Ramos (cell line): ENCODE measurements around the gene GALNTL6.

Source experiments
- in situ Hi-C: fragments of 300-500 bp; cut with MboI; formaldehyde crosslinking; loops from one replicate; pipeline ENCODE4 v1.14.3; 2022; ENCODE audit warnings: low sequenced_read_pairs; ENCODE audit not compliant: unreplicated experiment

Gene GALNTL6

DNA sequence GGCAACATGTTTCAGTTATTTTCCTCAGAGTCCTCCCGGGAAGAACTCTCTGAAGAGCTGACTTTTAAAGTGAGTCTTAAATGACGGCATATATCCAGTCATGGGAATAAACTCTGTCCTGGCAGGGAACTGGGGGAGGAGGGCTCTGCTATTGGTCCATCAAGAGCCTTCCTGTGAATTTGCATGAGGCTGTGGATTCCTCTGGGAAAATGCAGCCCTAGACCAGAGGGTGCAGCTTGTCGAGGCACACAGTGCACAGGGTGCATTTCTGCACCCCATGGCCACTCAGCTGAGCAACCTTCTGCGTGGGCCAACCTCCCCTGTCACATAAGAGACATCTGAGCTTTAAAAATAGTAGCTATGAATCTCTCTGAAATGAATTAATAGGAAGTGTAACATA, 360.0 kb downstream of the GALNTL6 start:
- in situ Hi-C loops, result no loop called here

DNA sequence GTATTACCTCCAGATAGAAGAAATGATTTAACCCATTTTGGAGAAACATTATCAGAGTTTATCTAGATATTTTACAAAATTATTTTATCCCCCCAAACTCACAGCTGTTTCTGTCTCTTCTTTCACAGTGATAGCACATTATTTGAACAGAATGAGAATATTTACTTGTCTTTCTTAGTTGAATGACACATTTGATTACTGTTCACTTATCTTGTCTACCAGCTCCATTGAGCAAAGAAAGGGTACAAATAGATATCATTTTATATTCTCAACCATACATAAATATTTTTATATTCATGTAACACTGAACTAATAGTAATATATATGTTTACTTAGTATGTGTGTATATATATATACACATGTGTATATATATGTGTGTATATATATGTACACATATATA, 364.2 kb downstream of the GALNTL6 start:
- in situ Hi-C loops, result no loop called here

DNA sequence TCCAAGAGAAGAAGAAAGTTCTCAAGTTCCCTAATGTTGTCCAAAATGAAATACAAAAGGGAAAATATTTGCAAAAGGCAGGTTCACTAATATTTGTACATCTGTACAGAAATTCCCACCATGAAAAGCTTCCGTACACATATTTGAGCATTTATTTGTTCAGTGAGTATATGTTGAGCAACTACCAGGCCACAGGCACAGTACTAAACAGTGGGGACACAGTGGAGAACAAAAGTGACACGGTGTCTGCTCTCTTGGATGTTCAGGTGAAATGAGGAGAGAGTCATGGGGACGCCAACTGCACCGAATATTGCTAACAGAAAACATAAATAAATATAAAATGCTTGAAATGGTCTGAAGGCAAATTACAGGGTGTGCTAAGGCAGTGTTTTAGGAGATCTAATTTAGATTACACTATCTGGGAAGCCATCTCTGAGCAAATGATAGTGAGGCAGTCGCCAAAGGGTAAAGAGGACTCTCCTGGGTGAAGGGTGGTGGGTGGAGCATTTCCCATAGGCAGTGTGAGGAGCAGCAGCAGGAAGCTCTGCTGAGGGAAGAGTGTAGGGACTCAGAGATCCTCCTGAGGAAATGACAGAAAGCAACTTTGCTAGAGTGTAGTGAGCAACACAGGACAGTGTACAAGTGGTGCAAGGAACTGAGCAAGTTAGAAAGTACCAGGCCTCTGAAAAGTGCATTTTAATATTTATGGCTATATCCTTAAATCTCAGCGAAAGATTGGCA, 375.2 kb downstream of the GALNTL6 start:
- in situ Hi-C loops, result no loop called here

DNA sequence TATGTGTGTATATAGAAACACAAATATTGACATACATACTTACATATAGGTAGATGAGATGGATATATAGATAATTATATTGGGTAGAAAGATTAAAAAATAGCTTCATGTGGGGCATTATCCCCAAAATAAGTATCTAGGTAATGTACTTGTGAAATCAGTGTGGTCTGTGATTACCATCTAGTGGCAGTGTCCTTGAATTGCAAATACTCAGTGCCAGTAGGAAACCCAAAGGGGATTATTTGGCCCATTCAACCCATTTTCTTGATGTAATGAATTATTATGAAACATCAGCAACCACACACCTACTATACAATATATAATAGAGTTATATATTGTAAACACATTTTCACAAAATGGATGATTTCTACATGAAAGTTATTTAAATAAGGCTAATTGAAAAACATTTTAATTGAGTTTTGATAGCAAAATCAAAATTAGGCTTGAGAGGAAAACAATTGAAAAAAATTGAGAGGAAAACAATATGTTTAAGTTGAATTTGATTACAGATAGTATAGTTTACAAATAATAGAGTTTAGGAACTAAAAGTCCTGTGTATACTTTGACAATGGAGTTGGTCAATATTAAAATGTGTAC, 389.4 kb downstream of the GALNTL6 start:
- in situ Hi-C loops, result no loop called here

DNA sequence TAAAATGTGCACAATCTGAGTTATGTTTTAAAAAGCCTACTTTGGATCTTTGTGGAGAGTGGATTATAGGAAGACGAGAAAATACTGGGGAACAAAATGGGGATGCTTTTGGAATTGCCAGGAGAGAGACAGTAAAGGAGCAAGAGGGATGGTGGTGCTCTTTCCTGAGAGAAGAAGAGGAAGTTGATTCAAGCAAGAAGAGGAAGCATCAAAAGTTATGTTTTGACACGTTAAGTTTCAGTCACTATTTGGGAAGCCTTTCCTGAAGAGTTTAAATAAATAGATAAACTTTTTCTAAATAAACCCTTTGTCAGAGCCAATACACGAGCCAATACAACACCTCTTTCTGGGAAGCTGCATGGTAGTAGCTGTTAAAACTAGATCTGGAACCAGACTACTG, 394.1 kb downstream of the GALNTL6 start:
- in situ Hi-C loops, result no loop called here

DNA sequence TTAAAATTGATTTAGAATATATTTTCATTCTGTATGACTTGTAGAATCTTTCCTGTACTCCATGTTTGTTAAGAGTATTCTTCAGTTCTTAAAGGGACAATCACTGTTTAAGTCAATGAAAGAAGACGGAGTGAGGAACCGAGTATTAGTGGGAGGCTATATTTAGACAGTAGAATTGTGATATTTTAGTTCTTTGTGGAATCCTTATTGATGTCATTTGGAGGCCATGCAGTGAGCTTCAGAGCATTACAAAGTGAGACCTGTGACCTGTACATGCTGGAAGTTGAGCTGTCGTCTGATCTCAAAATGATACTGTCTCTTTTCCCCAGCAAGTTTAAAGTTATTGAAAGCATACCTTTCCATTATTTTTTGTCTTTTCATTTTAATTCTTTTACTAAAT, 394.7 kb downstream of the GALNTL6 start:
- in situ Hi-C loops, result no loop called here

DNA sequence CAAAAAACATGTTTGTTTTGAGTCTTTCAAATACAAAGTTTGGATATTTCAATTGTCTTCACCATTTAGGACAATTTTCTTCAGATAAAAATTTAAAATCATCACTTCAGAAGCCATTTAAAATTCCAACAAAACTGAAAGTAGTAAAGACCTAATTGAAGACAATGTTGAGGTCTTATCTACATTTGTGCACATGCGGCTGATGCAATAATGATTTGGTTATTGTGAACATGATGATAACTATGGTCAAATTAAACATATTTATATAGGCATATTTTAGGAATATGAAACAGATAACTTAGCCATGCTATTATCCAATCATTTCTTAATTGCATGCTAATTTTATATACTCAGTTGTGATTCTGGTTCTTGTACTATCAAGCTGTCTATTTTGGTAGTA, 407.5 kb downstream of the GALNTL6 start:
- in situ Hi-C loops, result no loop called here

DNA sequence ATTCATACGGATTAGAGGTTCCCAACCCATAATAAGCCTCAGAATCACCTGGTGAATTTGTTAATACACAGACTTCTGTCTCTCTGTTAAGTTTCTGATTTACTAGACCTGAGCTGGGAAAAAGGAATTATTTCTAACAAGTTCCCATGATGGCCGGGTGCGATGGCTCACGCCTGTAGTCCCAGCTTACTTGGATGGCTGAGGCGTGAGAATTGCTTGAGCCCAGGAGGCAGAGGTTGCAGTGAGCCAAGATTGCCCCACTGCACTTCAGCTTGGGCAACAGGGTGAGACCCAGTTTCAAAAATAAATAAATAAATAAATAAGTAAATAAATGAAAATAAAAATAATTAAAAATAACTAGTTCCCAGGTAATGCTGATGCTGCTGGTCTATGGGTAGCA, 412.3 kb downstream of the GALNTL6 start:
- in situ Hi-C loops, result no loop called here

DNA sequence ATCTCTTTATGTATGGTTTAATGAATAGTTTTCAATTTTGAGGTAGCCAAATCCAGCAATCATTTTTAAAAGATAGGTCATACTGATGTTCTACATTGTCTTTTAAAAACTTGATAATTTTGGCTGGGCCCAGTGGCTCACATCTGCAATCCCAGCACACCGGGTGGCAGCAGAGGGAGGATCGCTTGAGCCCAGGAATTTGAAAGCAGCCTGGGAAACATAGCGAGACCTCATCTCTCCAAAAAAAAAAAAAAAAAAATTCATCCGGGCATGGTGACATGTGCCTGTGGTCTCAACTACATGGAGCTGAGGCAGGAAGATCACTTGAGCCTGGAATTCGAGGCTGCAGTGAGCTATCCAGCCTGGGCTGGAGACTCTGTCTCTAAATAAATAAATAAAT, 419.8 kb downstream of the GALNTL6 start:
- in situ Hi-C loops, result no loop called here

DNA sequence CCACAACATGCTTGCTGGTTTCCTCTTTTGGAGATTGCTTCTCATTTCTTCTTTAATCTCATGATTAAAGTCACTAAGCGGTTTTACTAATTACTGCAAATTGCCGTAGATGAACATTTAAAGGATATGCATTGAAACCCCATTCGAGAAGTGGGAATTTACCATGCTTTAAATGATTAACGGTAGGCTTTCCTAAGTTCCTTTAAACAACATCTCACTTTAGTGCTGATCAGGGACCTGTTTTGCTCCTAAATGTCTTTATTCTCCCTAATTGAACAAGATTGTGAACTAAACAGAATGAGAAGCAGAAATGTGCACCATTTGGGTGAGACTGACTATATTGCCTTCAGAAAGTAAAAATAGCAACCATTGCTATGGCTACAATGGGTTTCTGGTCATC, 430.3 kb downstream of the GALNTL6 start:
- in situ Hi-C loops, result no loop called here

DNA sequence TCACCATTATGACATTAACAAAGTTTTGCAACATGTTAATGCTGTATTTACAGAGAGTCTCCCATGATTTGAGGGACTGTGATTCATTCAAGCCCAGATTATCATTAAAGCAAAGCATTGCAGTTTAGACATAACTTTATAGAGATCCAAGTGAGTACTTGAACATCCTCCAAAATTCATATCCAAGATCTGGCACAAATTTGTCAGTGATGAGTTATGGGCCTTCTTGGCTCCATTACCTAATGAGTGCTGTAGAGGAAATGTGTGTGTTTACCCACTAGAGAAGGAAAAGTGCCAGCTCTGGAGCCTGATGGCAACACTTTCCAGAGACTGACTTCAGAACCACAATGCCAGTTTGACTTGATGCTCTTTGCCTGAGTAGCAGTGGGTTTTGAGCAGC, 432.3 kb downstream of the GALNTL6 start:
- in situ Hi-C loops, result no loop called here

DNA sequence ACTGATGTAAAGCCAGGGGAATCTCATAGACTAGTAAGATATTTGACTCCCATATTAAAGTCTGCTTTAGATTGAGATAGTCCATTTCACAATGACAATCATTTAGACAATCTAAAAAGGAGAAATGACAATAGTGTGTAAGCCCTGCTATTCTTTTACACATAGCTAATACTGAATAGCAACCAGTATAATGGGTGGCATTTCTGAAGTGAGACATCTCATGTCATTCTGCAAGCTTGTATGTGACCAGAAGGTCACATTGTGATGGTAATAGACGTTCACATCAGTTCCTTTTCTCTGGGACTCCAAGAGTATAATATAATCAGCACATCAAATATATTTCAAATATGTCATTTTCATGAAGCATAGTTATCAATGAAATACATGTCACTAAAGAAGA, 440.2 kb downstream of the GALNTL6 start:
- in situ Hi-C loops, result no loop called here

DNA sequence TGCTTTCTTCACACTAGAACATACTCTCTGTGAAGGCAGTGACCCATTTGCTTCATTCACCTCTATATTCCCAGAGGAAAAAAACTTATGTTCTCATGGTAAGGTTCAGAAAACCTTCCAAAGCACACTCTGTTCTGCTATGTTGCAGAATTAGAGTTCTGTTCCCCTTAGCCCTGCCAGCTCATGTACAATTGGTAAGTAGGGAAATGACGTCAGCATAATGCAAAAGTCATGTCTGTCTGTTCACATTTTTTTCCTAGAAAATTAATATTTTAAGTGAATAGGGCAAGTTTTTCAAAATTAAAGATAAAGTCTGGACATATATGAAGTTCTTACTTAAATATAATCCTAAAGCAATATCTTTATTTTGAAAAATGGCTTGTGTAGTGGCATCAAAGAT, 443.6 kb downstream of the GALNTL6 start:
- in situ Hi-C loops, result no loop called here

DNA sequence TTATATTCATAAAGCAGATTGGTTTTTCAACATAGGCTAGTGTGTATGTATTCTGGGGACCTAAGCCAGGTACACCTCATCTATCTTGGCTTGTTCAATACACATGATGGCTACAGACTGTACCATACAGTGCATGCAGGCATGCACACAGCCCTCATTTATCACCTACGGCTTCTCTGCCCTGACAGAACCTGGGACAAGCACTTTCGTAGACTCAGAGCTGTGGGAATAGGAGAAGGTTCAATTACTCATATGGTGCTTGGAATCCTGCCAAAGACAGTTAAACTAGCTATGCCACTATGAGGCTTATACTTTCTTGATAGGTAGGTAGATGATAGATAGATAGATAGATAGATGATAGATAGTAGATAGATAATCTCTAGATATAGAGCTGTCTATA, 457.2 kb downstream of the GALNTL6 start:
- in situ Hi-C loops, result no loop called here

DNA sequence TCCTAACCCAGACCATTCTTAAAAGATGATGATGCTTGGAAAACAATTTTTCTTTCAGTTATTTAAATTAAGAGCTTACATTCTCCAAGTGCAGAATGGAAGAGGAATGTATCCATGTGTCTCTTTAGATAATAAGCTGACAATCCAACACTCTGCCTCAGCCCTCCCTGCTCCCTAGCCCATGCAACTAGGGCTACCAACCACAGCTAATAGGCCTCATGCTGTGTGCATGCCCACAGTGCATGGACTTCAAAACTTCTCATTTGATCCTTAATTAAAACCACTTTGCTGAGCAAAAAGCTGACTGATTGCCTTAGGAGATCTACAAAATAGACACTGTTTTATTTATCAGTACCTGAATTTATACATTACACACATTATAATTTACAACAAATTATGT, 473.9 kb downstream of the GALNTL6 start:
- in situ Hi-C loops, result no loop called here

DNA sequence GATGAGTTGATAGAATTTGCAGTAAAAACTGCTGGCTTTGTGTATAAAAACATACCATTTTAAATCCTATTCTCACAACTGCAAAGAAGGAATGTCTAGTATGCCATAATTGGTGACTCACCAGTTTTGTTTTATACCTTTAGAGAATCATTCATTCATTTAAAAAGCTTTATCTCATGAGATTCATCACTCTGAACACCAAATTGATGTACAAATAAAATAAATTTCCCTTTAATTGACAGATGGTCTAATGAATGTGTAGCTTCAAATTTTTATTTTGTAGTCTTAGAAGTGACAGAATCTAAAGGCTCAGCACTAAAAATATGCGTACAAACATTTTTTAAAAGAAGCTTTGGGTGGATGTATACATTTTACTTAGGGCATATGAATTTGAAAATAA, 492.5 kb downstream of the GALNTL6 start:
- in situ Hi-C loops, result no loop called here

DNA sequence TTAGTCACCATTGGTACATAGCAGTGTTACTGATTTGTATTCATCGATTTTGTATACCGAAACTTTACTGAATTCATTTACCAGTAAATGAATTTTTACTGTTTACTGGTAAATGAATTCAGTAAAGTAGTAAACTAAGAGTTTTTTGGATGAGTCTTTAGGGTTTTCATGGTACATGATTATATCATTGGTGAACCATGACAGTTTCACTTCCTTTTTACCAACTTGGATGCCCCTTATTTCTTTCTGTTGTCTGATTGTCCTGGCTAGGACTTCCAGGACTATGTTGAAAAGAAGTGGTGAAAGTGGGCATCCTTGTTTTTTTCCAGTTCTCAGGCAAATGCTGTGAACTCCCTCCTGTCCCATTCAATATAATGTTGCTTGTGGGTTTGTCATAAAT, 494.9 kb downstream of the GALNTL6 start:
- in situ Hi-C loops, result no loop called here

DNA sequence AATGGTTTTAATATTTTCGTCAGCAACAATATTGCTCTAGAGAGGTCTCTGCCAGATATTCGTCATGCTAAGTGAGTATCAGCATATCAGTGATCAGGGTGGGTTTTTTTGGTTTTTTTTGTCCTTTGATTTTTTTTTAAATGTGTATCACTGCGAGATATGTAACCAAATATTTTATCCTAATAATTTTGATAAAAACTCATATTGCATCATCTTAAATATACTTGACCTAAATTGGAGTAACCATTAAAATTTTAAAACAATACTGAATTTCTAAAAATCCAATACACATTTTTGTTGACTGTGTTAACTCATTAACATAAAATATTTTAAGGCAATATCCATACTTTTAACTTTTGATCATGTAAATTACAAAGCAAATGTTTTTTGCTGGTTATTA, 498.5 kb downstream of the GALNTL6 start:
- in situ Hi-C loops, result no loop called here

DNA sequence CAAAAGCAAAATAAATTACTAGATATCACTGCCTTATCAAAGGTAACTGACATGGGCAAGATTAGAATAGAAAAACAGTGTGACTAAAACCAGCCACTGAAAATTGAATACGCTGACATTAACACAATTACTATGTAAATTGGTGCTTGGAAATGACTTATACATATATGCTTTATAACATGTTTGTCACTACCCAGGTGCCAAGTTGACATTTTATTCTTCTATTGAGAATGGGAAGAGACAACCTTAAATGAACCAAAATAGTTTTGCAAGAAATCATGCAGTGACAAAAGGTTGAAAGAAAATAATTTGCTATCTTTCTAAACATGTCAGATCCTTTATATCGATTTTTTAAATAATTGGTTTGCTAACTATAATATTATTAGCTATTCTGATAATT, 510.1 kb downstream of the GALNTL6 start:
- in situ Hi-C loops, result no loop called here

DNA sequence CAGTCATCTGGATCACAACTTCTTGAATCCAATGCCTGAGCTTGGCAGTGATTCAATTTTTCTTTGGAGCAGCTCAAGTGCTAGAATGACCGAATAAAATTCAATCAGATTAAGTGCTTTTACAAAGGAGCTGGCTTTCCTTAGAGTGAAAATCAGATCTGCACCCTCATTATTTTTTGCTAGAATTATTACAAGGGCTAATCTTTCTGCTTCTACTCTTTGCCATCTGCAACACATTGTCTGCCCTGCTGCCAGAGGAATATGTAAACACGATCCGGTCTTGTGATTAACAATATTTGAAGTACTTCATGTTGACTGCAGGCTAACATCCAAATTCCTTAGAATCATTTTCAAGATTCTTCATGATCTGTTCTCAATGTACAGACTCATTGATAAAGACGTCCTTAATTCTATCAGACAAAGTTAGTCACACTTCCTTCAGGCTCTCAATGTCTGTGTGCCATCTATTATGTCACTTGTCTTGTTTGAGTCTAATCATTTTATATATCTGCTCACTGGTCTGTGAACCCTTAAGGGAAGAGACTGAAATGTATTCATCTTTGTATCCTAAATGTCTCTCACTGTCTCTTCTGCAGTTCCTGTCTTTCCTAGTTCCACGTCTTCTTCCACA, 531.2 kb downstream of the GALNTL6 start:
- in situ Hi-C loops, result no loop called here

DNA sequence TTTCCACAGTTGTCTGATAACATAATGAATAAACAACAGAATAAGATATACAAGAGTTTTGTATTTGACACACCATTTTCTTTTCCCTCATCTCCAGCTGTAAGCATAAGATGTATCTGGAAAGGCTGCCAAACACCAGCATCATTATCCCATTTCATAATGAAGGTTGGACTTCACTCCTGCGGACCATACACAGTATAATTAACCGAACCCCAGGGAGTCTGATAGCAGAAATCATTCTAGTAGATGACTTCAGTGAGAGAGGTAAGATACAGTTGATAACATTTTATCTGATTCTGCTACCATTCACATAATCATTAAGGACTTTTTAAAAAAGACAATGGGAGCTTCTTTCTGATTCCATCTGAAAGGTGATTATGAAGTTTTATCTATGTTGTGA, 535.2 kb downstream of the GALNTL6 start:
- in situ Hi-C loops, result no loop called here

DNA sequence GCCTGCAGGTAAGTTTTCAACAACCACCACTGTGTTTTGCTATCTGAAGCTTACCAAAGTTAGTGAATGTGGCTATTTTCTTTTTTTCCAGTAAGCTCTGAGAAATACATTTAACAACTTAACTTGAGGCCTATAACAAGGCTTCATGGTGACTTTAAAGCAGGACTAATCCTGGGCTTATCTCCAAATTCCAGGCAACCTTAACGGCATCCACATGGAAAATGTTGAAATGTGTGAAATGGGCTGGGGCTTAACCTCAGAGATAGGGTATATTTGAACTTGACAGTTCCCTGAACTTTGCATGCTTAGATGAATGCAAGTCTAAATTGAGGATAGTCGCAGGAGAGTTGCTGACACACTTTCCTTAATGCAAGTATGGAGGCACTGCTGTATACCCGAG, 539.2 kb downstream of the GALNTL6 start:
- in situ Hi-C loops, result no loop called here
